HFFc6 (cell line): Measurements from ENCODE around the gene YAP1. TPM values are rescaled to one million over a fixed set of nuclear protein-coding genes. Genes with fewer than 3 reads are reported as not detected.

Experiments used
- DNase-seq: peaks from one replicate; pipeline ENCODE4 v3.0.0-alpha.2; 2018
- H3K27ac Mint-ChIP-seq: 2 replicates; pipeline ENCODE4 v1.8.0; 2020; ENCODE audit warnings: mild to moderate bottlenecking, mixed read lengths
- H3K27me3 Mint-ChIP-seq: 2 replicates; pipeline ENCODE4 v1.8.0; 2021; ENCODE audit warnings: mild to moderate bottlenecking, moderate library complexity, mixed read lengths; ENCODE audit not compliant: insufficient read depth
- H3K36me3 Mint-ChIP-seq: 2 replicates; pipeline ENCODE4 v1.8.0; 2021; ENCODE audit warnings: low read depth, mixed read lengths
- H3K4me1 Mint-ChIP-seq: 2 replicates; pipeline ENCODE4 v1.8.0; 2020; ENCODE audit warnings: low read depth, mixed read lengths
- H3K4me3 Mint-ChIP-seq: 2 replicates; pipeline ENCODE4 v1.8.0; 2020; ENCODE audit warnings: mild to moderate bottlenecking, moderate library complexity, mixed read lengths
- H3K9me3 Mint-ChIP-seq: 2 replicates; pipeline ENCODE4 v1.8.0; 2020; ENCODE audit warnings: mild to moderate bottlenecking, mixed read lengths
- total RNA-seq, 6 experiments: library from RNA; stranded (reverse); fragmentation: NEBNext Ultra II Directional; extraction: Animal tissue kit (Norgen Biotek cat#: 25700); gene quantifications; 2 replicates in 1 of 6; 3 replicates in 5 of 6; pipeline ENCODE4 v1.2.3, GENCODE V29; 2021
- TF ChIP-seq, protein P1 (sequence below): fragments of 200-600 bp; sonication (generic); IDR thresholded peaks from 2 replicates; pipeline ENCODE4 v1.5.0; 2021; ENCODE audit warnings: antibody characterized with exemption, mild to moderate bottlenecking

Gene YAP1
- total RNA-seq, 6 experiments from 2014 or later, result 120 to 159 (median 133) TPM

DNA sequence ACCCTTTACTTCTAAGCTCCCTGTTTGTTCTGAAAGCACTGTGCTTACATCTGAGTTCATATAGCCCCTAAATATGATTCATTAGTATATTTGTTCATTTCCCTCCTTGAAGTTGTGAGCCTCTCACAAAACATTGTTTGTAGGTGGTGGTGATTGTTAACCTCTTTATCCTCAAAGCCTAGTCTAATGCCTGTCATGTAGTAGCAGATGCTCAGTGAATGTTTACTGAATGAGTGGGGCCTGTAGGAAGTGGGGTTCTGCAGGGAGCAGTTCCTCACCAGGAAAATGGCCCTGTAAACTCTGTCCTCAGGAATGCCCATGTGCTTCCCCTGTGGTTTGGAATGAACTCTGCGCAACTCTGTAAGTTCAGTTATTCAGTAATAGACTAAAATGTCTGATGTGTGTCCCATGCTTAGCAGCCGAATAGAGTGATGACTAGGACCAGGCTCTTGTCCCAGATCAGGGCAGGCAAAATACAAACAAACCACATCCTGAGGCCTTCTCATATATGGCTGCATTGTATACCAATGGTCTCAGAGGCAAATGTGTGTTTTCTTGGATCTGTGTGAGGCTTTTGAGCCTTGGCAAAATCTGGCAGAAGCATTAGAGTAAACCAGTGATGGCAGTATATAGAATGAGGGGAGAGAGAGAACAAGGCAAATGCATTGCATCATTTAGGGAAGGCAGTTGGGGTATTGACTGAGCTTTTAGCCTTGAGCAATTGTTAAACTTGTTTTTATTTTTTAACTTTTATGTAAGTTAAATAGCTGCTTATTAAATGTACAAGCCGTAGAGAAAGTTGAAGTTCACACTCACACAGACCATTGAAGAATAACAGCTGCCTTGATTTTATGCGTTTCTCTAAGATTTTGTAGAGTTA, 115.7 kb downstream of the YAP1 start:
- Mint-ChIP-seq H3K4me3 (peak overlapping the region; percentile 76), H3K9me3 (no peaks in the 10 kb centered on the region), H3K4me1 (peaks cover 86% of the 10 kb centered on the region), H3K36me3 (peaks cover 65% of the 10 kb centered on the region), H3K27ac (peak overlapping the region; percentile 91), H3K27me3 (peaks cover 5% of the 10 kb centered on the region; the same call in 1 of the 2 replicates)
- peak; percentile 96 for DNase-seq
- TF ChIP-seq, protein P1, sequence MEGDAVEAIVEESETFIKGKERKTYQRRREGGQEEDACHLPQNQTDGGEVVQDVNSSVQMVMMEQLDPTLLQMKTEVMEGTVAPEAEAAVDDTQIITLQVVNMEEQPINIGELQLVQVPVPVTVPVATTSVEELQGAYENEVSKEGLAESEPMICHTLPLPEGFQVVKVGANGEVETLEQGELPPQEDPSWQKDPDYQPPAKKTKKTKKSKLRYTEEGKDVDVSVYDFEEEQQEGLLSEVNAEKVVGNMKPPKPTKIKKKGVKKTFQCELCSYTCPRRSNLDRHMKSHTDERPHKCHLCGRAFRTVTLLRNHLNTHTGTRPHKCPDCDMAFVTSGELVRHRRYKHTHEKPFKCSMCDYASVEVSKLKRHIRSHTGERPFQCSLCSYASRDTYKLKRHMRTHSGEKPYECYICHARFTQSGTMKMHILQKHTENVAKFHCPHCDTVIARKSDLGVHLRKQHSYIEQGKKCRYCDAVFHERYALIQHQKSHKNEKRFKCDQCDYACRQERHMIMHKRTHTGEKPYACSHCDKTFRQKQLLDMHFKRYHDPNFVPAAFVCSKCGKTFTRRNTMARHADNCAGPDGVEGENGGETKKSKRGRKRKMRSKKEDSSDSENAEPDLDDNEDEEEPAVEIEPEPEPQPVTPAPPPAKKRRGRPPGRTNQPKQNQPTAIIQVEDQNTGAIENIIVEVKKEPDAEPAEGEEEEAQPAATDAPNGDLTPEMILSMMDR, result no peak

DNA sequence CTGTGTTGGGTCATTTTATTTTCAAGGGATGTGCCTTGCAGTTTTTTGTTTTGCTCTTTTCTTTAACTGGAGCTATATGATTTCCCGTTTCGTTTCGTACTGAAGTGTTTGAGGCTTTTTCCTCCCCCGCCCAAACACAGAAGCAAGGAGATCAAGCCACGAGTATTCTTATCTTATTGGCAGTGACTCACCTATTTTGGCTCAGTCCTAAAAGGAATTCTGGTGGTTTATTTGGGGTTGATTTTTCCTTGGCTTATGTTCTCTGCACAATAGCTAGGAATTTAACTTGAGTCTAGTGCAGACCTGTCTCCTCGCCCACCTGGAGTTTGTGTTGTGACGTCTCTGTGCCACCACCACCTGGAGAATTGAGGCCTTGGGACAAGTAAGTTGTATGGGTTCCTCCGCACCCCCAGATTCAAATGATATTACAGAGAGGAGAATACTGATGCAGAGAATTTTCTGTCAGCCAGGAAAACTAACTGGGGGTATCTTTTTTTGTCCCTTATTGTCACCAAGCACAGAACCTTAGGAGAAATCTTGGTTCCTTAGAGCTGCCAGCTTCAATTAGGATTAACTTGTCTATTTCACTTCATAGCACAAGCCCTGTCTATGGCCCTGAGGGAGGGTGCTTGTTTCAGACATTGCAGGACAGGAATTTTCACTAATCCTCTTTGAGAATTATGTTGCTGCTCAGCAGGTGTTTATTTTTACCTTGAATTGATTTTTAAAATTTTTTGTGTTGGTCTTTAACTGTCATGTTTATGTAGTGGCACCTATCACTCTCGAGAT, 116.6 kb downstream of the YAP1 start:
- peaks cover 3% of the 10 kb centered on the region; the same call in 1 of the 2 replicates for H3K27me3 Mint-ChIP-seq
- H3K36me3 Mint-ChIP-seq, result peaks cover 69% of the 10 kb centered on the region
- peaks cover 82% of the 10 kb centered on the region for H3K4me1 Mint-ChIP-seq
- peak overlapping the region; percentile 91 for H3K27ac Mint-ChIP-seq
- DNase-seq, result peak; percentile 42
- no peaks in the 10 kb centered on the region for H3K9me3 Mint-ChIP-seq
- TF ChIP-seq, protein P1, result no peak
- peak overlapping the region; percentile 76 for H3K4me3 Mint-ChIP-seq

DNA sequence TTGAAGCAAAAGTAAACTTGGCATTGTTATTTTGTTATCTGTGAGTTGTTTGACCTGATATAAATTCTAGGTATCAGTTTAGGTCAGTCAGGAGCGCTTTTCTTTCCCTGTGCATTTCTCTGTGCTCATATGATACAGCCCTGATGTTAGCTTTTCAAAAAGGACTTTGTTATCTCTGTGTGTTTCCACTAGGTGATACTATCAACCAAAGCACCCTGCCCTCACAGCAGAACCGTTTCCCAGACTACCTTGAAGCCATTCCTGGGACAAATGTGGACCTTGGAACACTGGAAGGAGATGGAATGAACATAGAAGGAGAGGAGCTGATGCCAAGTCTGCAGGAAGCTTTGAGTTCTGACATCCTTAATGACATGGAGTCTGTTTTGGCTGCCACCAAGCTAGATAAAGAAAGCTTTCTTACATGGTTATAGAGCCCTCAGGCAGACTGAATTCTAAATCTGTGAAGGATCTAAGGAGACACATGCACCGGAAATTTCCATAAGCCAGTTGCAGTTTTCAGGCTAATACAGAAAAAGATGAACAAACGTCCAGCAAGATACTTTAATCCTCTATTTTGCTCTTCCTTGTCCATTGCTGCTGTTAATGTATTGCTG, 119.4 kb downstream of the YAP1 start:
- no peak overlapping the region for H3K27ac Mint-ChIP-seq
- DNase-seq, result no peak

DNA sequence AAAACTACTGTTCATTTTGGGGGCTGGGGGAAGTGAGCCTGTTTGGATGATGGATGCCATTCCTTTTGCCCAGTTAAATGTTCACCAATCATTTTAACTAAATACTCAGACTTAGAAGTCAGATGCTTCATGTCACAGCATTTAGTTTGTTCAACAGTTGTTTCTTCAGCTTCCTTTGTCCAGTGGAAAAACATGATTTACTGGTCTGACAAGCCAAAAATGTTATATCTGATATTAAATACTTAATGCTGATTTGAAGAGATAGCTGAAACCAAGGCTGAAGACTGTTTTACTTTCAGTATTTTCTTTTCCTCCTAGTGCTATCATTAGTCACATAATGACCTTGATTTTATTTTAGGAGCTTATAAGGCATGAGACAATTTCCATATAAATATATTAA, 119.9 kb downstream of the YAP1 start:
- H3K9me3 Mint-ChIP-seq, result no peaks in the 10 kb centered on the region
- H3K36me3 Mint-ChIP-seq, result peaks cover 59% of the 10 kb centered on the region
- no peaks in the 10 kb centered on the region for H3K27me3 Mint-ChIP-seq
- H3K4me3 Mint-ChIP-seq, result no peak overlapping the region
- peaks cover 62% of the 10 kb centered on the region for H3K4me1 Mint-ChIP-seq
- no peak overlapping the region for H3K27ac Mint-ChIP-seq
- TF ChIP-seq, protein P1, result no peak
- no peak for DNase-seq

More for the DNA sequence above, 119.4 kb downstream of the YAP1 start:
- Mint-ChIP-seq H3K4me3 (no peak overlapping the region), H3K27me3 (no peaks in the 10 kb centered on the region), H3K36me3 (peaks cover 64% of the 10 kb centered on the region), H3K4me1 (peaks cover 62% of the 10 kb centered on the region), H3K9me3 (no peaks in the 10 kb centered on the region)
- TF ChIP-seq, protein P1, result no peak

DNA sequence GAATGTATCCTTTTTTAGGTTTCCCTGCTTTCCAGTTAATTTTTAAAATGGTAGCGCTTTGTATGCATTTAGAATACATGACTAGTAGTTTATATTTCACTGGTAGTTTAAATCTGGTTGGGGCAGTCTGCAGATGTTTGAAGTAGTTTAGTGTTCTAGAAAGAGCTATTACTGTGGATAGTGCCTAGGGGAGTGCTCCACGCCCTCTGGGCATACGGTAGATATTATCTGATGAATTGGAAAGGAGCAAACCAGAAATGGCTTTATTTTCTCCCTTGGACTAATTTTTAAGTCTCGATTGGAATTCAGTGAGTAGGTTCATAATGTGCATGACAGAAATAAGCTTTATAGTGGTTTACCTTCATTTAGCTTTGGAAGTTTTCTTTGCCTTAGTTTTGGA, 120.7 kb downstream of the YAP1 start:
- H3K9me3 Mint-ChIP-seq, result no peaks in the 10 kb centered on the region
- no peak for DNase-seq
- TF ChIP-seq, protein P1, result no peak
- H3K36me3 Mint-ChIP-seq, result peaks cover 55% of the 10 kb centered on the region
- H3K27ac Mint-ChIP-seq, result no peak overlapping the region
- H3K27me3 Mint-ChIP-seq, result no peaks in the 10 kb centered on the region
- H3K4me3 Mint-ChIP-seq, result no peak overlapping the region
- peaks cover 60% of the 10 kb centered on the region for H3K4me1 Mint-ChIP-seq
